Measurements from ENCODE around the gene SLC50A1.

Gene SLC50A1

GRCh38 chr1:155184351-155184811 lies 48.7 kb downstream of the SLC50A1 start:
- no peak for DNase-seq (ENCODE audit: low read depth in 2 of 2)

GRCh38 chr1:155184835-155185782 lies 49.5 kb downstream of the SLC50A1 start:
- no peak for DNase-seq (ENCODE audit: low read depth in 2 of 2)

GRCh38 chr1:155185783-155186066 lies 50.1 kb downstream of the SLC50A1 start:
- no peak for DNase-seq (ENCODE audit: low read depth in 2 of 2)

GRCh38 chr1:155186067-155186793 lies 50.6 kb downstream of the SLC50A1 start:
- no peak for DNase-seq (ENCODE audit: low read depth in 2 of 2)

- DNase-seq (ENCODE audit: low read depth in 2 of 2), result no peak
These were observed 51.3 kb downstream of the SLC50A1 start for GRCh38 chr1:155186794-155187455.

DNA sequence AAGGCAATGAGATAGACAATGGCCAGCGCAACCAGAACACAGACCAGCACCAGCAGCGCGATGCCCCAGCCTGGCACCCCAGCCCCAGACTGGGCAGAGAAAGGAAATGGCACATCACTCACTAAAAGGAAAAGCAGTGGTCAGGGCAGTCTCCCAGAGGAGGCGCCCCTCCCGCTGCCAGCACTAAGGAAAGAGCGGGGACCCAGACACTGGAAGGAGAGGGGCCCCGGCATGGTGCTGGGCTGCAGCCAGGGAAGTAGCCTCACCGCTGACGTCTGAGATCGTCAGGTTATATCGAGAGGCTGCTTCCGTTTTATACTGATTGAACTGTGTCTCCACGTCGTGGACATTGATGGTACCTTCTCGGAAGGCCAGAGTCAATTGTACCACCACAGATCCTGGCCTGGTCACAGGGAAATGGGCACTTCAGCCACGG lies 51.8 kb downstream of the SLC50A1 start:
- no peak for DNase-seq (ENCODE audit: low read depth in 2 of 2)

DNA sequence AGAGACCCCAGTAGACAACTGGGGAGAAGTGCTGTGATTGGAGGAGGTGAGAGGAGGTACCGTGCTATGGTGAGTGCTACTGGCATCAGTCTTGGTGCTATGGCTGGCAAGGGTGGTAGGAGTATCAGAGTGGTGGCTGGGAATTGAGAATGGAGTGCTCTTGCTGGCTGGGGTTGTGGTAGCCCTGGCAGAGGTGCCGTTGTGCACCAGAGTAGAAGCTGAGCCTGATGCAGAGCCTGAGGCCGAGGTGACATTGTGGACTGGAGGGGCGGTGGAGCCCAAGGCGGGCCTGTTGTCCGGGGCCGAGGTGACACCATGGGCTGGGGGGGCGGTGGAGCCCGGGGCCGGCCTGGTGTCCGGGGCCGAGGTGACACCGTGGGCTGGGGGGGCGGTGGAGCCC lies 52.6 kb downstream of the SLC50A1 start:
- no peak for DNase-seq (ENCODE audit: low read depth in 2 of 2)

All from fibroblast of skin of left quadriceps (primary cell).